Measurements from ENCODE around the gene EXOC1L.

Gene EXOC1L

DNA sequence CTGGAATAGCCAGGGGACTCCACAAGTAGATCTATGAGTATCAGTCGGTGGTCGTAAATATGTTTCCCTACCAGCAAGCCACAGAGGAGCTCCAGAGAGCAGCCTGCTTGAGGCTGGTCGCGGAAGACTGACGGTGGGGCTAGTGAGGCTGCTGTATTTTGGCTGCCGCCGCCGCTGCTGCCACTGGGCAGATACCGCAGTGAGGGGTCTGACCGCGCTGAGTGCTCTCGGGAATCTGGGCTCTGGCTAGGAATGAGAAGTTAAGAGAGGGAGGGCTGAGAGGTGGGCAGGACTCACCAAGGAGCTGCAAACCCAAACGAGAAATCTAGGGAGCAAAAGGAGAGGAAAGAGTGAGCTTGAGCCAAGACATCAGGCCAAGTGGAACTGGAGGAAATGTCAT is at the start of gene EXOC1L:
TSS of gene EXOC1L (plus strand) at position 157 of the 400 bp plus-strand sequence. CDS start at position 394, 237 bp downstream.
- DNase-seq: no peak

DNA sequence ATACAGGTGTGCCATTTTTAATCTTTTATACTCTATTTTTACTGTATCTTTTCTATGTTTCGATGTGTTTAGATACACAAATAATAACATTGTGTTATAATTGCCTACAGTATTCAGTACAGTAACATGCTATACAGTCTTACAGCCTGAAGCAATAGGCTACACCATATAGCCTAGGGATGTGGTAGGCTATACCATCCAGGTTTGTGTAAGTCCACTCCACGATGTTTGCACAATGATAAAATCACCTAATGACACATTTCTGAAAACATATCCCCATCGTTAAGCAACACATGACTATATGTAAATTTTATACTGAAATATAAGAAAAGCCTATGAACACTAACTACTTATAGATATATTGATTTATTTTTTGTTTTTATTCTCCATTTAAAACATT is 48.9 kb upstream of the EXOC1L start:
- no peak for DNase-seq

DNA sequence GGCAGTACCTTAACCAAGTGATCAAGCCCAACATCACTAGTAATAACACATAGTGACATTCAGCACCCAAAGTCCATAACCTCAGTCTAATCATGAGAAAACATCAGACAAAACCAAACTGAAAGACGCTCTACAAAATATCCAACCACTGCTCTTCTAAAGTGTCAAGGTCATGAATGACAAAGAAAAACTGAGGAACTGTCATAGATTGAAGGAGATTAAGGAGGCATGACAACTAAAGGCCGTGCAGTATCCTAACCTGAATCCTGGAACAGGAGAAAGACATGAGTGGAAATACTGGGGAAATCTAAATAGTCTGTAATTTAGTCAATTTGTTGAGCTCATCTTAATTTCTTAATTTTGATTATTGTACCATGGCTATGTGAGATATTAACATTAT is 38.2 kb upstream of the EXOC1L start:
- DNase-seq: no peak

DNA sequence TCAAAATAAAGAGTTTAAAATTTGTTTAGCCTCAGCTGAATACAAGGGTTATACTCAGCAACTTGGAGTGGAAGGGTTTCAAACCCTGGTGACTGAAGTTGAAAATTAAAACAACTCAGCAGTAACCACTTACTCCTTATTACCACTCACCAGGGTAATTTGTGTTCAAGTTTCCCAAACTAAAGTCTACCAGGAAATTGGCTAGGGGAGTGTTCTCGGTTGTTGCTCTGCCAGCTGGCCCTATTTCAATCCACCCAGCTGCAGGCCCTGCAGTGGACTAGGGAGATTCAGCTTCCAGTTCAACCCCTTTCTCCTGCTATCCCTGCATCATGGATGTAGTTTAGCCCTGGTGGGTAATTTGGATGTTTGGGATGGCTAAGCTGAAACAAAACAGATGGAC is 37.8 kb upstream of the EXOC1L start:
- DNase-seq: no peak

DNA sequence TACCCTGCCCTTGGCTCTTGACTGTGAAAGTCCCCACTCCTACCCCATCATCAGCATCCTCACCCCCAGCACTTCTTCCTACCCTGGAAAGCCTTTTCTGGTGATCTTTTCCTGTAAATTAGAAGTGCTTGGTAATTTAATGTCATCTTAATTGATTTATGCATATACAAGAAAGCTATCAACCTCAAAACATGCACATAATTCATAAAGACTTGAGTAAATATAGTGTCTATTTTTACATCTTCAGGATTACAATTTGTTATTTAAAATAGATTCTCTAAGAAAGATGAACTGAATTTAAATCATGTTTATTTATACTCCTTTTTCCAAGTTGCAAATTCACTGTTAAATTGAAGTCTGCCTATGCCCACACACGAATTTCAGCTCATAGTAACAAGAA is 36.0 kb upstream of the EXOC1L start:
- no peak for DNase-seq

GRCh38 chr4:55784747-55785146 is 34.8 kb upstream of the EXOC1L start:
- no peak for DNase-seq

DNA sequence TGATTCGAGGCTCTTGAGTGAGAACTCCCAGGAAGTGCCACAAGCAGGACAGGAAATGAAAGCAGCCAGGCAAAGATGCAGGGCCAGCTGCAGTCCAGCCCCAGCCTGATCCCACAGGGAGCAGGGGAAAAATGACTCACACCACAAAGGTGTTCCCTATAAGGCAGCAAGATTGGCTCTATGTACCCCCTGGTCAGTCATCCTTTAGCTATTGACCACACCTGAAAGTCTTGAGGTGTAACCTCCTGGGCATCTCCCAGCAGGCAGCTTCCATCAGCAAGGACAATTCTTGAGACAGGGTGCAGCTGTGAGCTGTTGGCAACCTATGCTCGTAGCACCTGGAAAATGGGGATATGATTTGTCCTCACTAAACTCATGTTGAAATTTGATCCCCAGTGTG is 27.9 kb upstream of the EXOC1L start:
- DNase-seq: no peak

- no peak for DNase-seq
Measured at GRCh38 chr4:55793479-55793878, 26.1 kb upstream of the EXOC1L start.

- no peak for DNase-seq
Measured at GRCh38 chr4:55794053-55794452, 25.5 kb upstream of the EXOC1L start.

- no peak for DNase-seq
Measured at GRCh38 chr4:55795341-55795740, 24.2 kb upstream of the EXOC1L start.

GRCh38 chr4:55801498-55801897 is 18.1 kb upstream of the EXOC1L start:
- no peak for DNase-seq

GRCh38 chr4:55807556-55807955 is 12.0 kb upstream of the EXOC1L start:
- no peak for DNase-seq

DNA sequence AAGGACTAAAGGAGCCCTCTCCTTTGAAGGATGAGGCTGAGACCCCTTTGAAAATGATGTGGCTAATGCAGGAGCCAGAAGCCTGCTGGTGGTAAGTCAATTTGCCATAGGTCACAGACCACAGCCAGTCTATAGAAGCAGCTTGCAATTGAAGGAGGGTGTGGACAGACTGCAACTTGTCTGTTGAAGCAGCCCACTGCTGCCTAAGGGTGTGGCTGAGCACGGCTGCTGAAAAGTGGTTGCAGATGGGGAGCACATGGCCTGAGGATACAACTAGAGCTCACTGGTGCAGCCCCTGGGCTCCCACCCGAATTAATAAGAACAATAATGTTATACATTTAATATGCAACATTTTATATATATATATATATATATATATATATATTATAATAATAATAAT is 11.4 kb upstream of the EXOC1L start:
- no peak for DNase-seq

- no peak for DNase-seq
Measured at GRCh38 chr4:55808632-55809031, 11.0 kb upstream of the EXOC1L start.

DNA sequence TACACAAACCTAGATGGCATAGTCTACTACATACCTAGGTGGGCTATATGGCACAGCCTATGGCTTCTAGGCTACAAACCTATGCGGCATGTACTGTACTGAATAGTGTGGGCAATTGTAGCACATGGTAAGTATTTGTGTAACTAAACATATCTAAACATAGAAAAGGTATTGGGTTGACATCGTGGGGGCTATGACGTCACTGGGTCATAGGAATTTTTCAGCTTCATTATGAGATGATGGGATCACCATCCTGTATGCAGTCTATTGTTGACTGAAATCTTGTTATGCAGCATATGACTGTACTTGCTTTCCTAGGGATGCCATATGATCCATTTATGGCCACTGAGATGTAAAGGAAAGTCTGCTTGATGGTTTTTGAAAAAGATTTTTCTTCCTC is 1.9 kb upstream of the EXOC1L start:
- no peak for DNase-seq

DNA sequence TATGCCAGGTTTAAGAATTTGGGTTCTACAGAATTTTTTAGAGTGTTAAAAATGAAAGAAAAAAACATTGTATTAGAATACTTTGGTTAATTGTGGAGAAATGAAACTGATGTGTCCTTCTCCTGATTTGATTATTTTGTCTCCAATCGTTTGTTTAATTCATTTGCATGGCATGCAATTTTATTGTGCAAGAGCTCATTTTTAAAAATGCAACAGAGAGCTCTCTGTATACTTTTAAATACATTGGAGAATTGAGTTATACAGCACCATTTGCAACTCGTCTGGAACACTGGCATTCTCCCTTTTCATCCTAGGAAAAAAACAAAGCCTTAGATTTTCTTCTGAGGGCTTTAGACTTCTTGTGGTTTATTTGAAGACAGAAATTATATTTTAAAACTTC is 689 bp downstream of the EXOC1L start:
- no peak for DNase-seq

DNA sequence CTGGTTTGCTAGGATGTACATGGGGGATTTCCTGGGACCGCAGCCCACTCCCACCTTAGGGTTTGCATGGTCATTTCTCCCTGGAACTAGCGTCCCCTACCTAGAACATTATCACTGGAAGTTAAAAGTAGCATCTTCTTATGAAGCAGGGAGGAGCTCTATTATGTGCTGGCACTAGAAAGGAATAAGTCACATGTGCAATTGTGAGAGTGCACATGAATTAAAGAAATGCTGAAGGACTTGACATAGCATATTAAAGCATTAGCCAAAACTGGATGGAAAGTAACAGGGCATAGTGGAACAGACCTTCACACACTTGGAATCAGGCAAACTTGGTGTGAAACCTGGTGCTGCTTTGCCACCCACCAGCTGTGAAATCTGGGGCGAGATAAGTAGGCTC is 2.7 kb downstream of the EXOC1L start:
- DNase-seq: no peak

GRCh38 chr4:55824865-55825264 is 5.3 kb downstream of the EXOC1L start:
- DNase-seq: no peak

DNA sequence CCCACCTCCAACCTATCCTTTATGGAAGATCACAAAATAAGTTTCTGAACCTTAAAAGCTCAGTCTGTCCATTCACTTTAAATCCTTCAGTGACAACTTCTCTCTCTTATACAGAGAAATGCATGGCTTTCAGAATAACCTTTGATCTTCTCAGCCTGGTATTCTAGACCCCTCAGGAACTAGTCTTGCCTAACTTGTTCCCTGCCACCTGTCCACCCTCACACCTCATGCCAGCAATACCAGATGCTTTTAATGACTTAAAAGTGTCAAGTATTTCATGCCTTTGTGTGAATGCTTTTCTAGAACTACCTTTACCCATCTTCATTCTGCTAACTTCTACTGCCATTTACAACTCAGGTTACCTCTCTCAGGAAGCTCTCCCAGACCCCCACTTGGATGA is 7.4 kb downstream of the EXOC1L start:
- DNase-seq: no peak

- no peak for DNase-seq
Measured at GRCh38 chr4:55827582-55827981, 8.0 kb downstream of the EXOC1L start.

DNA sequence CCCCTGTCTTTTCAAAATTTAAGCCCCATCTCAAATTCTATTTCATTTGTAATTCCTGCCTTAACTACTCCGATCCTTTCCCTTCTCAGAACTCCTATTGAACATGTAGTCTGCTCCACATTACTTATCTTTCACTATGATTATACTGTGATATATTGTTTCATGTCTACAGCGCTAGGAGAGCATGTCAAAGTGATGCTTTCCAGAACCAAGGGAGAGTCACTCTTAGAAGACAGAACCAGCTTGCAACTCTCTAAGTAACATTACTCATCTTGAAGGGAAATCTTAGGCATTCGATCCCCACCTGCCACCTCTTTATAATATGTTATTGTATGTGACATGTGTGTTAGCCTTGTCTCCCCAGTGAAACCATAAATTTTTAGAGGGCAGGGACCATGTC is 10.5 kb downstream of the EXOC1L start:
- DNase-seq: no peak

GRCh38 chr4:55830716-55831115 is 11.1 kb downstream of the EXOC1L start:
- DNase-seq: no peak

DNA sequence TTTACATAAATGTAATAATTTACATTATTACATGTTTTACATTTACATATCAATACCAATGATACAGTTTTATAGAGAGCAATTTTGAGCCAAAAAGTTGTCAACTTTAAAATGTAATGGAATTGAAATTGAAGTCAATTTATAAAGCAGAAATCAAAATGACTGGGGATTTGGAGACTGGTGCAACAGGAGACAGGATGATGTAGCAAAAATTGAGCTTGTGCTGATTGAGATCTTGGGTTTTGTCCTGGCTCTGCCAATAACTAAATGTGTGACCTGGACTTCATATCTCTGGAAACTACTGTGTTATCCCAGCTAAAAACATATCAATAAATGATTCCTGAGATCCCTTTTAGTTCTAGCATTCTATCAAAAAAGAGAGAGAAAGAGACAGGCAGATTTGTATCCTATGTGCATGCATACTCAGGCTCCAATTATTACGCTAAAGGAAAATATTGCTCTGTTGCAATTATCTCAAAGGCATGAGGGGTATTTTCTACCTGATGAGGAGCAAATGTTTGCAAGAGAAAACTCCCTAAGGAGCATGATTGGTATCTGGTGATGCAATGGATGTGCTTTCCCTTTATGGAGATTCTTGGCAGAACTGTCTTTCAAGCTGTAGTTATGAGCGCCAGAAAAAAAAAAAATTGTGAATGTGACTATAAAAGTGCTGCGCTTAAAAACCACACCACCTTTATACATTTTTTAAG is 14.7 kb downstream of the EXOC1L start:
- DNase-seq: no peak

DNA sequence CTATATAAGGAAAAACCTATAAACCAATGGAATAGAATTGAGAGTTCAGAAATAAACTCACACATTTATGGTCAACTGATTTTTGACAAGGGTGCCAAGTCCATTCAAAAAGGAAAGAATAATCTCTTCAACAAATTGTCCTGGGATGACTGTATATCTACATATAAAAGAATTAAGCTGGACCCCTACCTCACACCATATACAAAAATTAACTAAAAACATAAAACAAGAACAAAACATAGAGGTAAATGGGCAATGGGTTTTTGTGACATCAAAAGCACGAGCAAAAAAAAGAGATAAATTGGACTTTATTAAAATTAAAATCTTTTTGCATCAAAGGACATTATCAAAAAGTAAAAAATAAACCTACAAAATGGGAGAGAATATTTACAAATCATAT is 18.3 kb downstream of the EXOC1L start:
- no peak for DNase-seq

DNA sequence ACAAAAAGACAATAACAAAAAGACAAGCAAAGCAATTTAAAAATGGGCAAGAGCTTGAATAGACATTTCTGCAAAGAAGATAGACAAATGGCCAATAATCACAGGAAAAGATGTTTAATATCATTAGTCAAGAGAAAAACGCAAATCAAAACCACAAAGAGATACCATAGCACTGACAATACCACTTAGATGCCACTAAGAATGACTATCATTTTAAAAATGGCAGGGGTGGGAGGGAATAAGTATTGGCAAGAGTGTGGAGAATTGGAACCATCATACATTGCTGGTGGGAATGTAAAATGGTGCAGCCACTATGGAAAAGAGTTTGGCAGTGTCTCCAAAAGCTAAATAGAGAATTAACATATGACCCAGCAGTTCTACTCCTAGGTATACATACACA is 18.8 kb downstream of the EXOC1L start:
- no peak for DNase-seq

- DNase-seq: no peak
Measured at GRCh38 chr4:55838952-55839351, 19.4 kb downstream of the EXOC1L start.
